Thoracic aorta (tissue), 2 donors: ENCODE data around the gene POSTN. TPM values are rescaled to one million over a fixed set of nuclear protein-coding genes. Genes with fewer than 3 reads are reported as not detected.

Experiments used
- ATAC-seq: fragments of 150-250 bp; one replicate; pipeline ENCODE4 v1.8.0; 2017; ENCODE audit warnings: low read depth; ENCODE audit not compliant: insufficient number of reproducible peaks, low FRiP score
- DNase-seq: peaks from one replicate; pipeline ENCODE4 v3.0.0-alpha.2; 2020; ENCODE audit warnings: low spot score
- H3K27ac ChIP-seq, 2 donors: fragments of 200-600 bp; sonication (generic); 1 replicate in 1 of 2; 2 replicates in 1 of 2; pipeline ENCODE4 v1.5.1; 2016; ENCODE audit warnings: mild to moderate bottlenecking in 2 of 2, moderate library complexity in 2 of 2
- H3K27me3 ChIP-seq: fragments of 200-600 bp; sonication (generic); replicated peaks from 2 replicates; pipeline ENCODE4 v1.6.0; 2016; ENCODE audit warnings: mild to moderate bottlenecking; ENCODE audit not compliant: insufficient read depth
- H3K36me3 ChIP-seq: fragments of 200-600 bp; sonication (generic); one replicate; pipeline ENCODE4 v1.5.1; 2016
- H3K4me1 ChIP-seq, 2 donors: fragments of 200-600 bp; sonication (generic); 1 replicate in 1 of 2; 2 replicates in 1 of 2; pipeline versions ENCODE4 v1.5.1 to v1.6.0; 2016; ENCODE audit warnings: low read depth in 2 of 2, mild to moderate bottlenecking in 1 of 2; ENCODE audit not compliant: control insufficient read depth in 1 of 2
- H3K4me3 ChIP-seq: fragments of 200-600 bp; sonication (generic); 2 replicates; pipeline ENCODE4 v1.5.1; 2016; ENCODE audit warnings: mild to moderate bottlenecking
- H3K9me3 ChIP-seq: fragments of 200-600 bp; sonication (generic); 2 replicates; pipeline ENCODE4 v1.5.1; 2016
- total RNA-seq, 2 donors: library from RNA; depleted of rRNA; stranded (reverse); fragments of >200 nt; gene quantifications; one replicate each; pipeline versions ENCODE4 v1.1.0 to v1.2.3, GENCODE V29; 2016
- TF ChIP-seq, protein P1 (sequence below): fragments of 200-600 bp; sonication (generic); IDR thresholded peaks from one replicate; pipeline ENCODE4 v1.5.1; 2019; ENCODE audit warnings: antibody characterized with exemption

POSTN gene, protein sequence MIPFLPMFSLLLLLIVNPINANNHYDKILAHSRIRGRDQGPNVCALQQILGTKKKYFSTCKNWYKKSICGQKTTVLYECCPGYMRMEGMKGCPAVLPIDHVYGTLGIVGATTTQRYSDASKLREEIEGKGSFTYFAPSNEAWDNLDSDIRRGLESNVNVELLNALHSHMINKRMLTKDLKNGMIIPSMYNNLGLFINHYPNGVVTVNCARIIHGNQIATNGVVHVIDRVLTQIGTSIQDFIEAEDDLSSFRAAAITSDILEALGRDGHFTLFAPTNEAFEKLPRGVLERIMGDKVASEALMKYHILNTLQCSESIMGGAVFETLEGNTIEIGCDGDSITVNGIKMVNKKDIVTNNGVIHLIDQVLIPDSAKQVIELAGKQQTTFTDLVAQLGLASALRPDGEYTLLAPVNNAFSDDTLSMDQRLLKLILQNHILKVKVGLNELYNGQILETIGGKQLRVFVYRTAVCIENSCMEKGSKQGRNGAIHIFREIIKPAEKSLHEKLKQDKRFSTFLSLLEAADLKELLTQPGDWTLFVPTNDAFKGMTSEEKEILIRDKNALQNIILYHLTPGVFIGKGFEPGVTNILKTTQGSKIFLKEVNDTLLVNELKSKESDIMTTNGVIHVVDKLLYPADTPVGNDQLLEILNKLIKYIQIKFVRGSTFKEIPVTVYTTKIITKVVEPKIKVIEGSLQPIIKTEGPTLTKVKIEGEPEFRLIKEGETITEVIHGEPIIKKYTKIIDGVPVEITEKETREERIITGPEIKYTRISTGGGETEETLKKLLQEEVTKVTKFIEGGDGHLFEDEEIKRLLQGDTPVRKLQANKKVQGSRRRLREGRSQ
- 100 to 1,000 TPM; 145 to 191 TPM for total RNA-seq

DNA sequence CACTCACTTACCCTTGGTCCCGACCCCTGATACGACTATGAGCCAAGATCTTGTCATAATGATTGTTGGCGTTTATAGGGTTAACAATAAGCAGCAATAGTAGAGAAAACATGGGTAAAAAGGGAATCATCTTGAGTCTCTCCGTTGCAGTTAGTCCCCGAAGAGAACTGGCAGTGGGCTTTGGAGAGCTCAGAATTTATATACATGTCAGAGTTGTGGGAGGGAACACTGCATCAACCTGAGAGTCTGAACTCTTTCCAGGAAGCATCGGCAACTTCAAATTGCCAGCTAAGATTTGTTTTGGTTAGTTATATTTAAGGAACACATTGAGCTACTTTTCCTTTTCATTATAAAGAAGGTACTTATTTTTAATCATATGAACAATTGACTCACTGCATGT is at the start of gene POSTN:
Gene POSTN (minus strand): TSS at position 172 of the 400 bp plus-strand sequence. CDS start 42 bp downstream, at position 130.
- ATAC-seq (no peak), DNase-seq (no peak)
- Histone ChIP-seq H3K4me3 (peak within 1 kb of the TSS; percentile 47), H3K36me3 (no peaks in the 10 kb centered on the region), H3K27me3 (no peaks in the 10 kb centered on the region), H3K9me3 (no peaks in the 10 kb centered on the region), H3K4me1 (peaks cover 0 to 11% of the 10 kb centered on the region in 2 donors), H3K27ac (no peak within 1 kb of the TSS)
- TF ChIP-seq, protein P1, sequence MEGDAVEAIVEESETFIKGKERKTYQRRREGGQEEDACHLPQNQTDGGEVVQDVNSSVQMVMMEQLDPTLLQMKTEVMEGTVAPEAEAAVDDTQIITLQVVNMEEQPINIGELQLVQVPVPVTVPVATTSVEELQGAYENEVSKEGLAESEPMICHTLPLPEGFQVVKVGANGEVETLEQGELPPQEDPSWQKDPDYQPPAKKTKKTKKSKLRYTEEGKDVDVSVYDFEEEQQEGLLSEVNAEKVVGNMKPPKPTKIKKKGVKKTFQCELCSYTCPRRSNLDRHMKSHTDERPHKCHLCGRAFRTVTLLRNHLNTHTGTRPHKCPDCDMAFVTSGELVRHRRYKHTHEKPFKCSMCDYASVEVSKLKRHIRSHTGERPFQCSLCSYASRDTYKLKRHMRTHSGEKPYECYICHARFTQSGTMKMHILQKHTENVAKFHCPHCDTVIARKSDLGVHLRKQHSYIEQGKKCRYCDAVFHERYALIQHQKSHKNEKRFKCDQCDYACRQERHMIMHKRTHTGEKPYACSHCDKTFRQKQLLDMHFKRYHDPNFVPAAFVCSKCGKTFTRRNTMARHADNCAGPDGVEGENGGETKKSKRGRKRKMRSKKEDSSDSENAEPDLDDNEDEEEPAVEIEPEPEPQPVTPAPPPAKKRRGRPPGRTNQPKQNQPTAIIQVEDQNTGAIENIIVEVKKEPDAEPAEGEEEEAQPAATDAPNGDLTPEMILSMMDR: no peak

DNA sequence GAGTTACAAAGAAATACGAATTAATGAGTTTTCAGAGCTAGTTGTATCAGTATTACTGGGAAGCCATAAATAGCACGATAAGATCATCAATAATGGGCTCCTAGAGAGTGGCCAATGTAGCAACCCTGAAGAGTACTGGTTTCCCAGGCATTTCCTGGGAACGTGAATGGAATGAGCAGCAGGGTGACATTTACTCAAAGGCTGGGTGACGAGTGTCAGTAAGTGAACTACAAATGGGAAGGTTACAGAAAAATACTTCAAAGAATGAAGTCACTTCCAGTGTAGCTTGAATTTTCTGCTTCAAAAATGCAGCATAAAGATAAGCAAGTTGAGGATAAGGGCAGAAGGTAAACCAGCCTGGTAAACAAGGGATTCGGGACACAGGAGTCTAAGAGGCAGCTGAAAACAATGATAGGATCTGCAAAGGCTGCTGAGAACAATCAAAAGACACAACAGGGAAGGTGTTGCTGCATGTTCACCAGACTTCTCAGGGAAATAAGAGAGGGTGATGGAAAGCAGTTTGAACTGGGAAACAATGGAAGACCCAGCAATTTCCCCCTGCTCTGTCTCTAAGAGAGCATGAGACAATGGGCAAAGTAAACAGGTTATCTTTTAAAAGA is 48.6 kb upstream of the POSTN start:
- DNase-seq (no peak), ATAC-seq (no peak)
- Histone ChIP-seq H3K27ac (no peak overlapping the region), H3K36me3 (no peaks in the 10 kb centered on the region), H3K4me1 (peaks cover 6 to 15% of the 10 kb centered on the region in 2 donors), H3K27me3 (no peaks in the 10 kb centered on the region), H3K4me3 (no peak overlapping the region), H3K9me3 (no peaks in the 10 kb centered on the region)
- TF ChIP-seq, protein P1: no peak

DNA sequence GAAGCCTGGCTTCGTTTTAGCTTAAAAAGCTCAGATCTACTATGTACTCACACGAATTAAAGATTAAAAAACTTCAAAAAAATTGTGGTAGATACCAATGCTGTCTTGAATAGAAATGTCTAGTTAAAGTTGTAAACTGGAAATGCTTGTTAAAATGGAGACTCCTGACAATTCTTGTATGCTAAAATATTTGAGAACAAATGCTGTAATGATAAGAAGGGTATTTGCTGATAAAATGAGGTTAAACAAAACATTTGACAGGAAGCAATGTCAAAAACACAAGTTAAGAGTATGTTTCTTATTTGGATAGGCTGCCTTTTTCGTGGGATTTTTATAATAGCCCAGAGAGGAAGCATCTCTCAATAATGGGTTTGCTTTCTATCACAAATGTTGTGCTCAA is 48.0 kb upstream of the POSTN start:
- DNase-seq (no peak), ATAC-seq (no peak)
- TF ChIP-seq, protein P1: no peak
- Histone ChIP-seq H3K27me3 (no peaks in the 10 kb centered on the region), H3K36me3 (no peaks in the 10 kb centered on the region), H3K4me1 (peaks cover 6 to 15% of the 10 kb centered on the region in 2 donors), H3K4me3 (no peak overlapping the region), H3K27ac (no peak overlapping the region), H3K9me3 (no peaks in the 10 kb centered on the region)

DNA sequence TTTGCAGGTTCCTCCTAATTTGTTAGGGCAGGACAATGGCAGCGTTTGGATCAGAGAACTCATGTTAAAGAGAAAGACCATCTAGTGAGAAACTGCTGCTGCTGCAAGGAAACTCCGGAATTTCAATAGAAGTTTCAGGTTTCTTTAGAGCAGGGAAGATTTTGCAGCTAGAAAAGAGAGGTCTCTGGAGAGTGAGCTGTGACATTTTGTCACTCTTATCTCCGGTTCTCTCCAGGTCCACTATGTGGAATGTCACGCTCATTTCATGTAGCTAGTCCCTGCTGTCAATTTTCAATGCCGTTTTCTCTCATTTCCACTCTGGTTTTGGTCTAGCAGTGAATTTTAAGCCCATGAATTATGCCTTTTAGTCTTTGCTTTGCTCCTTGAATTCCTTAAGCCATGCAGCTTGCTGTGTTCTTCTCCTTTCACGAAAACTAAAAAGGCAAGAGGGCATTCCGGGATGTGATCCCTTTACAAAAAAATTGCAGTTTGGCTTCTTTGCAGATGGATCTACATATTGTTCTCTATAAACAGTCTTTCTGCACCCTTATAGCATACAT is 46.7 kb upstream of the POSTN start:
- Histone ChIP-seq H3K27ac (no peak overlapping the region), H3K36me3 (no peaks in the 10 kb centered on the region), H3K27me3 (no peaks in the 10 kb centered on the region), H3K9me3 (no peaks in the 10 kb centered on the region), H3K4me1 (peaks cover 6 to 15% of the 10 kb centered on the region in 2 donors), H3K4me3 (no peak overlapping the region)
- no peak for ATAC-seq
- no peak for DNase-seq
- TF ChIP-seq, protein P1: no peak
